Upper lobe of right lung (tissue), 1 donor: ENCODE results near the gene MYL12B. TPM values are rescaled to one million over a fixed set of nuclear protein-coding genes. Genes with fewer than 3 reads are reported as not detected.

Experiments used
- ATAC-seq: fragments of 200-7000 bp; cut with Tn5 transposase; one replicate; pipeline ENCODE4 v1.9.1; 2020; ENCODE audit warnings: mild to moderate bottlenecking, moderate library complexity
- DNase-seq: peaks from one replicate; pipeline ENCODE4 v3.0.0-alpha.2; 2020
- H3K27ac ChIP-seq: fragments of 200-600 bp; one replicate; pipeline ENCODE4 v1.8.0; 2022
- H3K27me3 ChIP-seq: fragments of 200-600 bp; one replicate; pipeline ENCODE4 v1.8.0; 2022; ENCODE audit warnings: mild to moderate bottlenecking
- H3K36me3 ChIP-seq: fragments of 200-600 bp; one replicate; pipeline ENCODE4 v1.8.0; 2022
- H3K4me1 ChIP-seq: fragments of 200-600 bp; one replicate; pipeline ENCODE4 v1.8.0; 2022
- H3K4me3 ChIP-seq: fragments of 200-600 bp; one replicate; pipeline ENCODE4 v1.8.0; 2022; ENCODE audit warnings: mild to moderate bottlenecking
- H3K9me3 ChIP-seq: fragments of 200-600 bp; one replicate; pipeline ENCODE4 v1.8.0; 2022
- intact Hi-C: fragments of 100-400 bp; cut with DNase I; formaldehyde crosslinking; loops from one replicate; pipeline ENCODE4 v1.11.0; 2022
- total RNA-seq: library from RNA; stranded (reverse); fragmentation: NEBNext Ultra II Directional; extraction: Animal tissue kit (Norgen Biotek cat#: 25700); gene quantifications from one replicate; pipeline ENCODE4 v1.2.1, GENCODE V29; 2021
- TF ChIP-seq, protein P1 (sequence below): fragments of 200-600 bp; IDR thresholded peaks from one replicate; pipeline ENCODE4 v1.8.0; 2022; ENCODE audit warnings: antibody characterized with exemption
- donor health status: DM: no; HTN: yes; CAD: no; lungs with severe emphysema.

The MYL12B gene
- total RNA-seq, 1 donor from 2014 or later, result 368 TPM

DNA sequence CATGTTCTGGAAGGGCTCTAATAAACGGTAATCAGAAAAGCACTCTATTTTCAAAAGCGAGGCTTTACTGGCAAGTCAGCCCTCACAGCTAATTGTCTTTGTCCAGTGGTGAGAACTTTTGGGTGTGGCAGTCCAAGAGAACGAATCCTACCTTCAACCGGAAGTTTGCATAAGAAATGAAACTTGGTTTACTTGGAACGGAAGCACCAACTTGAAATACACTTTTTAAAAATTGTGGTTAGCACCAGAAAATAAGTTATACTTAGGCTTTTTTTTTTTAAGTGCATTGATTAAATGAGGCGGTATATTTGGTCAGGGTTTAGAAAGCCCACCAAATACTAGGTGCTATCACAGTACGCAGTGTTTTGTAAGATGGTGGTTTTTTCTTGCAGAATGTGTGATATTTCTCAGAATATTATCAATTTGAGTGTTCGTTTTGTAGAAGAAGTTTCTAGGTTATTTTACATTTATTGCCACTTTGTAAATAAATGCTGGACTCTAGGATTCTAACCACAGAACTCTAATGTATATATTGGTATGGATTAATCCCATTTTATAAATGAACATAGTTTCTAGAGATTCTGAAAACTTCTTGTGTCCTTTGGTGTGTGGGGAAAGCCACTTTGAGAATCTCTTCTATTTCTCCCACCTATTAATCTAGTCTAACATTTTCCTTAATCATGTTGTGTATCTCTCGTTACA, 13.1 kb upstream of the MYL12B start:
- no peak for ATAC-seq

DNA sequence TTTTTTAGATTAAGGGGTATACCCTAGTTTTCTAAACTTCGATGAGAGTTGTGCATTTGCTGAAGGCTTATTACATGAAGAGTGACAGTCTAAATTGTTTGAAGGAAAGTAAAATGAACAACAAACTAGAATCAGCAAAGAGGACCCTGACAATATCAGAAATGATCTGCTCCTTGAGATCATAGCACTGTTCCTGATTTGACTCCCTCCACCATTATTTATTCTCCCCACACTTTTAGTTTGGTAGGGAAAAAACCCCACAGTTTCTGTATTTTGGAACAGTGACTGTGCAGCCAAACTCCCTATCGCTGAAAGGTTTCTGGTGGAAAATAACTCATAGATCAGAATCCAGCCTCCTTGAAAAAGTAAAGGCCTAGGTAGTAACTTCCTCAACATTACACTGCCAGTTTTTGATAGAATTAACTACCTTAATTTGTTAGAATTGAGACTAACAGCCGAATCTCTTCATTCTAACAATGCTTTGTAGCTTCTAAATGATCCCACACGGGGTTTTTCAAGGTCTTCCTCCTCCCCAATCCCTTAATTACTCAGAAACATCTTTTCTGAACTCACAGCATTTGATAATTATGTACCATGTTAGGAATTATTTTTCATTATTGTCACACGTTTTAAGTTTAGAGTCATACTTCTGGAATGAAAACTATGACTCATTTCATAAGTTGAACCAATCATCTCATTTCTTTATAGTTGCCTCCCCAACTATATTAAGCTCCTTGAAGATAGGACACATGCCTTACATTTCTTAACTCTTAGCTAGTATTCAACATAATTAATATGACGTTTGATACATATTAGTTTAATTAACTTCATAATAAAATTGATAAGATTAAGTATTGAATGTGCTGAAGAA, 11.5 kb upstream of the MYL12B start:
- Histone ChIP-seq H3K4me3 (peak overlapping the region; percentile 81), H3K36me3 (peaks cover 42% of the 10 kb centered on the region), H3K9me3 (no peaks in the 10 kb centered on the region), H3K27ac (peak overlapping the region; percentile 97), H3K27me3 (no peaks in the 10 kb centered on the region), H3K4me1 (peaks cover 47% of the 10 kb centered on the region)
- intact Hi-C loops, result no loop called here
- ATAC-seq (no peak), DNase-seq (no peak)
- TF ChIP-seq, protein P1, sequence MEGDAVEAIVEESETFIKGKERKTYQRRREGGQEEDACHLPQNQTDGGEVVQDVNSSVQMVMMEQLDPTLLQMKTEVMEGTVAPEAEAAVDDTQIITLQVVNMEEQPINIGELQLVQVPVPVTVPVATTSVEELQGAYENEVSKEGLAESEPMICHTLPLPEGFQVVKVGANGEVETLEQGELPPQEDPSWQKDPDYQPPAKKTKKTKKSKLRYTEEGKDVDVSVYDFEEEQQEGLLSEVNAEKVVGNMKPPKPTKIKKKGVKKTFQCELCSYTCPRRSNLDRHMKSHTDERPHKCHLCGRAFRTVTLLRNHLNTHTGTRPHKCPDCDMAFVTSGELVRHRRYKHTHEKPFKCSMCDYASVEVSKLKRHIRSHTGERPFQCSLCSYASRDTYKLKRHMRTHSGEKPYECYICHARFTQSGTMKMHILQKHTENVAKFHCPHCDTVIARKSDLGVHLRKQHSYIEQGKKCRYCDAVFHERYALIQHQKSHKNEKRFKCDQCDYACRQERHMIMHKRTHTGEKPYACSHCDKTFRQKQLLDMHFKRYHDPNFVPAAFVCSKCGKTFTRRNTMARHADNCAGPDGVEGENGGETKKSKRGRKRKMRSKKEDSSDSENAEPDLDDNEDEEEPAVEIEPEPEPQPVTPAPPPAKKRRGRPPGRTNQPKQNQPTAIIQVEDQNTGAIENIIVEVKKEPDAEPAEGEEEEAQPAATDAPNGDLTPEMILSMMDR, result no peak

More for the DNA sequence above, 13.1 kb upstream of the MYL12B start:
- Histone ChIP-seq H3K36me3 (peaks cover 25% of the 10 kb centered on the region), H3K9me3 (no peaks in the 10 kb centered on the region), H3K27ac (peak overlapping the region; percentile 97), H3K27me3 (no peaks in the 10 kb centered on the region), H3K4me3 (peak overlapping the region; percentile 81), H3K4me1 (peaks cover 52% of the 10 kb centered on the region)
- DNase-seq, result no peak
- TF ChIP-seq, protein P1, result no peak
- intact Hi-C loops, result loop anchor here (5.0 to 10.0 kb wide), 2 partner anchors 94 to 312 kb away; no protein-coding TSS in a partner anchor

DNA sequence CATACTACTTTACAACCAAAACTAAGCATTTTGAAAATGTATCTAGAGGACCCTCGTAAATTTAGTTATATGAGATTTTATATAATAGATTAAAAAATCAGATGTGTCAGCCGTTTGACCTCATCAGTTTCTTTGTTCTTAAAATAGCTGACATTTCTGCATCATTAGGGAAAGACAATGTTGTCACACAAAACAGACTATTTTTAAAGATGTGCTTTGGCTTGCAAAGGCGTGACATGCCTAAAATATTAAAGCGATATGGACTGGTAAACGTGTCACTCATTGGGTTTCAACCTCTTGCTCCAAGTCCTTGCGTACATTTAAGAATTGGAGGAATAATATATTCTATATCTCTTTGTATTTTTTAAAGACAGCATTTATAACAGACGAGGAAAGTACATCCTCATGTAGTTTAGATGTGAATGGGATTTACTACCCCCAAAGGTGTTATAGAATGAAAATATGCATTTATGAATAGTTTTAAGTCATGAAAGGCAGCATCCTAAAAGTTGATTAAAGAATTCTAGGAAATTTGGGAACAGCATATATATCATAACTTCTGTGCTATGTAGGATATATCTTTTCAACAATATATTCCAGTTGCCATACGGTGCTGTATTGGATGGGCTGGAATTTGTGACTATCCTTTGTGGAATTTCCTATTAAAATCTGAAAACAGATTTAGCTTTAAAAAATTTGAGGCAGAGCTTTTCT, 10.5 kb upstream of the MYL12B start:
- TF ChIP-seq, protein P1, result no peak
- no peak for DNase-seq
- no peak for ATAC-seq
- Histone ChIP-seq H3K9me3 (no peaks in the 10 kb centered on the region), H3K4me3 (peak overlapping the region; percentile 81), H3K27ac (peak overlapping the region; percentile 97), H3K27me3 (no peaks in the 10 kb centered on the region), H3K4me1 (peaks cover 56% of the 10 kb centered on the region), H3K36me3 (peaks cover 51% of the 10 kb centered on the region)
- intact Hi-C loops, result no loop called here

DNA sequence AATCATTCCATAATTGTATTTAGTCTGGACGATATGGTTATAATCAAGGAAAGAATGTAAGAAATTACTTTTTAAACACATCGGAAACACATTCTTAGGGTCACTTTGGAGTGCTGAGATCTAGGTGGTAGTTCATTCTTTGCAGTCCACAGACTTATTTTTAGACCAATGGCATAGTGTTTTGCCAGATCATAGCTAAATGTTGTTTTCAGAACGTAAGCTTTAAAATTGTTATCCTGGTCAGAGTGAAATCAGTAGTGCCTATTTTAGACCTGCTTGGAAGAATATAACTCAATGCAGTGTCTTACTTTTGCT, 10.0 kb upstream of the MYL12B start:
- H3K4me1 ChIP-seq, result peaks cover 59% of the 10 kb centered on the region
- intact Hi-C loops, result no loop called here
- H3K27ac ChIP-seq, result peak overlapping the region; percentile 97
- peak overlapping the region; percentile 81 for H3K4me3 ChIP-seq
- no peaks in the 10 kb centered on the region for H3K9me3 ChIP-seq
- no peaks in the 10 kb centered on the region for H3K27me3 ChIP-seq
- peaks cover 56% of the 10 kb centered on the region for H3K36me3 ChIP-seq
- TF ChIP-seq, protein P1, result no peak
- DNase-seq (no peak), ATAC-seq (no peak)

DNA sequence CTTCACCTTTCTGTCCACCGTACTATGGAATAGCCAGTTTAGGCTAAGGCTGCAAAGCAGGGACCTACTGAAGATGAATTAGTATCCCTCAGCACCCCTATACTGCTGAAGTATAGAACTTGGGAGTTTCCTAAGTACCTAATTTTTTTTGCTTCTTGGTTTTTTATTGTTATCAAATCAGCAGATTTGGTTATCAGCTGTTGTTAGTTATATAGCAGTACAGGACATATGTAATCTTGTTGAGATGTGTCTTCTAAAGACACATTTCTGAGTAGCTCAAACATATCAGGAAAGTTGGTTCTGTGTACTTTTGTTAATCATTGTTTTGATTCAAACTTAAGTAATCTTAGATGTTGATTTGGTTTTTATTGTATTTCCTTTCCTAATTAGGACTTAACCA, 9.1 kb upstream of the MYL12B start:
- H3K27ac ChIP-seq, result no peak overlapping the region
- DNase-seq (no peak), ATAC-seq (no peak)
- H3K27me3 ChIP-seq, result no peaks in the 10 kb centered on the region
- TF ChIP-seq, protein P1, result no peak
- H3K4me3 ChIP-seq, result no peak overlapping the region
- H3K36me3 ChIP-seq, result peaks cover 66% of the 10 kb centered on the region
- H3K4me1 ChIP-seq, result peaks cover 67% of the 10 kb centered on the region
- intact Hi-C loops, result no loop called here
- H3K9me3 ChIP-seq, result no peaks in the 10 kb centered on the region
